Type B pancreatic cell (in vitro differentiated cells): ENCODE data around the gene TMEM270. TPM values are rescaled to one million over a fixed set of nuclear protein-coding genes. Genes with fewer than 3 reads are reported as not detected.
"Not testable (repeated sequence)": the region's sequence is repeated elsewhere in the genome, so short reads cannot be mapped to it uniquely, and the experiment has no call there.

Experiments used
- DNase-seq: peaks from one replicate; pipeline ENCODE4 v3.0.0; 2021; ENCODE audit warnings: mixed read lengths; ENCODE audit not compliant: unreplicated experiment; ENCODE audit errors: extremely low spot score
- H3K27ac Mint-ChIP-seq: 2 replicates; pipeline ENCODE4 v1.8.0; 2021; ENCODE audit warnings: mild to moderate bottlenecking, mixed read lengths
- H3K27me3 Mint-ChIP-seq: 2 replicates; pipeline ENCODE4 v1.8.0; 2021; ENCODE audit warnings: mixed read lengths
- H3K36me3 Mint-ChIP-seq: 2 replicates; pipeline ENCODE4 v1.8.0; 2021; ENCODE audit warnings: mixed read lengths
- H3K4me1 Mint-ChIP-seq: one replicate; pipeline ENCODE4 v1.8.0; 2021; ENCODE audit warnings: mixed read lengths; ENCODE audit not compliant: unreplicated experiment
- H3K4me3 Mint-ChIP-seq: 2 replicates; pipeline ENCODE4 v1.8.0; 2021; ENCODE audit warnings: mild to moderate bottlenecking, mixed read lengths
- H3K9me3 Mint-ChIP-seq: 2 replicates; pipeline ENCODE4 v1.8.0; 2021; ENCODE audit warnings: mixed read lengths
- CTCF ChIP-seq: fragments of 200-600 bp; sonication (generic); conservative IDR thresholded peaks from 2 replicates; pipeline ENCODE4 v1.5.0; 2021; ENCODE audit warnings: antibody characterized with exemption, mild to moderate bottlenecking
- total RNA-seq: library from RNA; stranded (reverse); gene quantifications from 2 replicates; pipeline ENCODE4 v1.2.1, GENCODE V29; 2021; ENCODE audit warnings: low replicate concordance

TMEM270 gene
- total RNA-seq, 1 donor from 2014 or later: not detected

DNA sequence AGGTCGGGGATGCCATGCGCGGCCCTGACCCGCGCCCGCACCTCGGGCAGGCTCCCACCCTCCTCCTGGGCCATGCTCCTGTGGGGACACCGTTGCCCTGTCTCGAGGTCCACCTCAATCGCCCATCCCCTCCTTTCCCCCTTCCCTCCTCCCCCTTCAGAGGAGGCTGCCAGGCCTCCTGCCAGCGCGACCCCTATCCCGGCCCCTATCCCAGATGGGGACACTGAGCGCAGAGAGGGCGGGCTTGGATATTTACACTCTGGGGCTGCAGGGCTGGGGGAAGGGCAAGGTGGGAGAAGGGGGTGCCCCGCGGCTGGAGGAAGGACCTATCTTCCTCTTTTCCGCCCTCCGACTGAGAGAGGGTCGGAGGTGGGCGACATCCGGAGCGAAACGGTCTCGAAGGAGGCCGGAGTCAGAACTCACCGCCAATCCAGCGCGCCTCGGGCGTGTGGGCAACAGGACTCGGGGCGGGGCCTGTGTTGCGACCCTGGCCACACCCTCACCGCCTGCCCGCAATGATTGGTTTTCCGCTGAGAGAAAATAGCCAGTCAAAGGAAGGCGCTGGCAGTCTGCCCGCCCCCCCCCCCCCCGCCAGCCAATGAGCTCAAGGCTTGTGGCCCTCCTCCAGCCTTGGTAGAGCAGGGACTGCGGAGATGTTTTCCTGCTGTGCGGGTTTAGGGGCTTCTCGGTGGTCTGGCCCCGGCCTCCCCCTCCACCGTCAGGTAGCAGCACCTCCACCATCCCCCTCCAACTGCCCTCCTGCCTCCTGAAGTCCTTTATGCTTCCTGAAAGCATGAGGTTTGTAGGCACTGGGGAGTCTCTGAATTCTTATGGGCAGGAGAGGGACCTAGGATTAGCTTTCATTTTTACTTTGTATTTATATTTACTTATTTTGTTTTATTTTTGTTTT, 18.6 kb upstream of the TMEM270 start, which contains the start of gene METTL27:
METTL27 (minus strand) TSS at position 450 of the 910 bp plus-strand sequence; CDS start at position 74, 376 bp downstream.
- peak within 1 kb of the TSS; percentile 92 for H3K4me3 Mint-ChIP-seq
- H3K4me1 Mint-ChIP-seq: peaks cover 14% of the 10 kb centered on the region
- no peak for TF ChIP-seq CTCF
- peak; percentile 92 for DNase-seq
- peak within 1 kb of the TSS; percentile 87 for H3K27ac Mint-ChIP-seq
- no peaks in the 10 kb centered on the region for H3K27me3 Mint-ChIP-seq
- H3K36me3 Mint-ChIP-seq: no peaks in the 10 kb centered on the region
- H3K9me3 Mint-ChIP-seq: no peaks in the 10 kb centered on the region

GRCh38 chr7:73844131-73844547, 16.8 kb upstream of the TMEM270 start:
- TF ChIP-seq CTCF: no peak
- Mint-ChIP-seq H3K4me1 (peaks cover 14% of the 10 kb centered on the region), H3K36me3 (no peaks in the 10 kb centered on the region), H3K9me3 (no peaks in the 10 kb centered on the region), H3K4me3 (peak overlapping the region; percentile 68), H3K27ac (peak overlapping the region; percentile 90), H3K27me3 (no peaks in the 10 kb centered on the region)
- DNase-seq: no peak

GRCh38 chr7:73844848-73845460, 16.0 kb upstream of the TMEM270 start:
- no peaks in the 10 kb centered on the region for H3K27me3 Mint-ChIP-seq
- H3K4me3 Mint-ChIP-seq: peak overlapping the region; percentile 56
- no peak for TF ChIP-seq CTCF
- peak overlapping the region; percentile 90 for H3K27ac Mint-ChIP-seq
- no peak for DNase-seq
- H3K36me3 Mint-ChIP-seq: no peaks in the 10 kb centered on the region
- peaks cover 19% of the 10 kb centered on the region for H3K4me1 Mint-ChIP-seq
- H3K9me3 Mint-ChIP-seq: no peaks in the 10 kb centered on the region

DNA sequence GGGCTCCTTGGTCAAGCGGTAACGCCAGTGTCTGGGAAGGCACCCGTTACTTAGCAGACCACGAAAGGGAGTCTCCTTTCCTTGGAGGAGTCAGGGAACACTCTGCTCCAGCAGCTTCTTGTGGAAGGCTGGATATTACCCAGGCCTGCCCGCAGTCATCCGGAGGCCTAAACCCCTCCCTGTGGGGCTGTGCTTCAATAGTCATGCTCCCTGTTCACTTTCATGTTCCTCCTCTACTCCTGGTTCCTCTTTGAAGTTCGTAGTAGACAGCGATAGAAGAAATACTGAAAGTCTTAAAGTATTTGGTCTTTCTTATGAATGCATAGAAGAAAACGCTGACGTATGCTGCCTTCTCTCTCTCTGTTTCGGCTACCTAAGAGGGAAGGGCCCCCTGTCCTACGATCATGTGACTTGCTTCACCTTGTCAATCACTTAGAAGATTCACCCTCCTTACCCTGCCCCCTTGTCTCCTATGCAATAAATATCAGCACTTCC, 15.2 kb upstream of the TMEM270 start:
- Mint-ChIP-seq H3K27ac (peak overlapping the region; percentile 89), H3K4me3 (peak overlapping the region; percentile 47), H3K4me1 (peaks cover 20% of the 10 kb centered on the region)
- H3K27me3 Mint-ChIP-seq, DNase-seq, H3K9me3 Mint-ChIP-seq, H3K36me3 Mint-ChIP-seq: not testable (repeated sequence)

DNA sequence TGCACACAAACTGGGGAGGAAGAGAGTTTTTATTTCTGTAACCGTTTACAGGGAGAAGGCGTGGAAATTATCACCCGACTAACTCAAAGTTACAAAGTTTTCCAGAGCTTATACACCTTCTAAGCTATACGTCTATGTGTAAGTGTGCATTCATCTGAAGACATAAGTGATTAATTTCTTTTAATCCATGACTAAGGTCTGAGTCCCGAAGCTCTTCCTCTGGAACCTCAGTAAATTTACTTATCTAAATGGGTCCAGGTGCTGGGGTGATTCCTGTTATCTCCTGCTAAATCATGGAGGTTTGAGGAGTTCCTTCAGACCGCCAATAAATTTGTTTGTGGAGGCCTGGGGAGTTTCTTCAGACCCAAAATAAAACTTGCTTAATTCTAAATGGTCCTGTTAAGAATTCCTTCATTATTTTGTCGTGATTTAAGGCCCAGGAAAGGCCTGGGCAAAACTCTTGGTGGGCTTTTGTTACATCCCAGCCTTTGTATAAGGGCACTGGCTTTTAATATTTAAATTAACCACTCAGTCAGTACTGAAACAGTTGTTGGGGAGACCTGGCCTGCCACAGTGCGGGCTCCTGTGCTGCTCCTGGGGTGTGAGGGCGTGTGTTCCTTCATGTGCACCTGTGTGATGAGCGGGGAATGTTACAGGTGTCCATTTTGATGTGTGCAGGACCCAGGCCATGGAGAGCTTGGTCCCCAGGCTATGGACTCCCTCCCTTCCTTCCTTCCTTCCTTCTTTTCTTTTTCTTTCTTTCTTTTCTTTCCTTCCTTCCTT, 12.8 kb upstream of the TMEM270 start:
- no peak overlapping the region for H3K4me3 Mint-ChIP-seq
- no peak overlapping the region for H3K27ac Mint-ChIP-seq
- no peaks in the 10 kb centered on the region for H3K9me3 Mint-ChIP-seq
- no peak for DNase-seq
- H3K27me3 Mint-ChIP-seq: no peaks in the 10 kb centered on the region
- H3K36me3 Mint-ChIP-seq: no peaks in the 10 kb centered on the region
- TF ChIP-seq CTCF: no peak
- peaks cover 28% of the 10 kb centered on the region for H3K4me1 Mint-ChIP-seq
